ENCODE data around the gene MYO1H. TPM values are rescaled to one million over a fixed set of nuclear protein-coding genes. Genes with fewer than 3 reads are reported as not detected.

The MYO1H gene
- total and polyA plus RNA-seq, 4 donors = 0.06 to 0.15 (median 0.09) TPM; not detected in 1

DNA sequence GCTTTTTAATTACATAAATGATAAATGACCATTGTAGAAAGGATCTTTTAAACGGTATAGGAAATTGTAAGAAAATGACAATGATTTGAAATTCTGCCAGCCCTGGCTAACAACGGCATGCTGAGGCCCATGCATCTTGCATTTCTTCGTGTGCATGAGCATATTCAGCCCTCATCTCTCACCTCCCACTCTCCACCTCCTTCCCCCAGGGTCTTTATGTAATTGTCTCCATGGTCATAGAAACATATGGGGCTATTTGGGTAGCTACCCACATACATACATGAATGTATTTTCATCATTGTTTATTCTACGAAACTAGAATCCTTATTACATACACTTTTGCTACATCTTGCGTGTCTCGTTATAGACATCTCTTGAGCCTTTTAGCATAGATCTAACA lies 4.5 kb downstream of the MYO1H start:
- Histone ChIP-seq H3K36me3 (ENCODE audit: control insufficient read depth in 4 of 4, insufficient read depth in 4 of 4, low read length in 4 of 4) (no peaks in the 10 kb centered on the region), H3K27me3 (ENCODE audit: control insufficient read depth in 3 of 3, insufficient read depth in 3 of 3, low read length in 2 of 3) (peaks cover 0 to 3% (median 0%) of the 10 kb centered on the region in 3 donors), H3K4me3 (no peak overlapping the region), H3K27ac (ENCODE audit: low read depth in 1 of 2, low read length in 1 of 2) (no peak overlapping the region), H3K4me1 (ENCODE audit: control insufficient read depth in 5 of 5, insufficient read depth in 5 of 5, low read length in 5 of 5) (no peaks in the 10 kb centered on the region), H3K9me3 (ENCODE audit: control insufficient read depth in 4 of 4, insufficient read depth in 3 of 4, low read length in 3 of 4) (no peaks in the 10 kb centered on the region), H3K9ac (ENCODE audit: insufficient read depth in 1 of 2, low read length in 2 of 2) (no peak overlapping the region)
- TF ChIP-seq, protein P1, sequence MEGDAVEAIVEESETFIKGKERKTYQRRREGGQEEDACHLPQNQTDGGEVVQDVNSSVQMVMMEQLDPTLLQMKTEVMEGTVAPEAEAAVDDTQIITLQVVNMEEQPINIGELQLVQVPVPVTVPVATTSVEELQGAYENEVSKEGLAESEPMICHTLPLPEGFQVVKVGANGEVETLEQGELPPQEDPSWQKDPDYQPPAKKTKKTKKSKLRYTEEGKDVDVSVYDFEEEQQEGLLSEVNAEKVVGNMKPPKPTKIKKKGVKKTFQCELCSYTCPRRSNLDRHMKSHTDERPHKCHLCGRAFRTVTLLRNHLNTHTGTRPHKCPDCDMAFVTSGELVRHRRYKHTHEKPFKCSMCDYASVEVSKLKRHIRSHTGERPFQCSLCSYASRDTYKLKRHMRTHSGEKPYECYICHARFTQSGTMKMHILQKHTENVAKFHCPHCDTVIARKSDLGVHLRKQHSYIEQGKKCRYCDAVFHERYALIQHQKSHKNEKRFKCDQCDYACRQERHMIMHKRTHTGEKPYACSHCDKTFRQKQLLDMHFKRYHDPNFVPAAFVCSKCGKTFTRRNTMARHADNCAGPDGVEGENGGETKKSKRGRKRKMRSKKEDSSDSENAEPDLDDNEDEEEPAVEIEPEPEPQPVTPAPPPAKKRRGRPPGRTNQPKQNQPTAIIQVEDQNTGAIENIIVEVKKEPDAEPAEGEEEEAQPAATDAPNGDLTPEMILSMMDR (IDR thresholded peaks at IDR 0.05; ENCODE audit: control extremely low read depth, extremely low read depth) = no peak
- 60 to 70% methylated on average over 6 of the region's 6 CpGs for WGBS, 2 donors
- ATAC-seq (ENCODE audit: insufficient read depth, low FRiP score) (no peak), DNase-seq (no peak)

DNA sequence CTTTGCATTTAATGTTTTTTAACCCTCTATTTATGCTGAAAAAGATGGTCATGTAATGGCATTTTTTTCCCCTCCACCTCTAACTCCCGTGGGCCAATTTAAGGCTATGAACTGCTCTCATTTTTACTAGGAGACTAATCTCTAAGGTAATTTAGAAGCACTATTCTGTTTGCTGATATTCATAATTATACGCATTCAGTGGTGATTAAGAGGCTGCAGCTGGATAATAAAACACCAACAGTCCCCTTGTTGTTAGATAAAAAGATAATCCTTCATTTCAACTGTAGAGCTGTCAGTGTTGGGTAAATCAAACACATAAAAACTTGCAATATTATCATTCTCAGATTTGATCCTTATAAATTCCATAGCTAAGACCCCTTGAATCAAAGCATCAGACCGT lies 8.9 kb downstream of the MYO1H start:
- no peak overlapping the region for H3K9ac ChIP-seq (ENCODE audit: insufficient read depth in 1 of 2, low read length in 2 of 2)
- TF ChIP-seq, protein P1 (IDR thresholded peaks at IDR 0.05; ENCODE audit: control extremely low read depth, extremely low read depth) = no peak
- H3K36me3 ChIP-seq (ENCODE audit: control insufficient read depth in 4 of 4, insufficient read depth in 4 of 4, low read length in 4 of 4) = no peaks in the 10 kb centered on the region
- H3K9me3 ChIP-seq (ENCODE audit: control insufficient read depth in 4 of 4, insufficient read depth in 3 of 4, low read length in 3 of 4) = no peaks in the 10 kb centered on the region
- ATAC-seq (ENCODE audit: insufficient read depth, low FRiP score) (no peak), DNase-seq (no peak)
- no peak overlapping the region for H3K27ac ChIP-seq (ENCODE audit: low read depth in 1 of 2, low read length in 1 of 2)
- peaks cover 0 to 9% (median 3%) of the 10 kb centered on the region in 3 donors for H3K27me3 ChIP-seq (ENCODE audit: control insufficient read depth in 3 of 3, insufficient read depth in 3 of 3, low read length in 2 of 3)
- H3K4me1 ChIP-seq (ENCODE audit: control insufficient read depth in 5 of 5, insufficient read depth in 5 of 5, low read length in 5 of 5) = no peaks in the 10 kb centered on the region
- WGBS, 2 donors = 66 to 82% methylated on average over 3 of the region's 3 CpGs
- H3K4me3 ChIP-seq = no peak overlapping the region

DNA sequence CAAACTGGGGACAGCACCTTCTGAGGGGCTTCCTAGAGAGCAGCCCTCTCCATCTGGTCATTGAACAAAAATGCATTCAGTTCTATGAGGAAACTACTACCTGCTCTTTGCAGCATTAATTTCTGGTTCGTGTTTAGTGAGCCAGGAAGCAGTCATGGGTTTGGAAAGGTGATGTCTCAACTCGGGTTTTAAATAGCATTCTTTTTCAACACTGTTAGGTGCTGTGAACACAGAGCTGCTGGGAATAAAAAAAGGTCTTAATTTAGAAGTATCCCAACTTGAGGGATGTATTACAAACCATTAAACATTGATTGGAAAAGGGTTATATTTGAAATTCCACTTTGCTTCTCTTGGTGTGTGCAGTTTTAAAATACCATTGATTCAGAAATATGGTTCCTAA lies 9.3 kb downstream of the MYO1H start:
- Histone ChIP-seq H3K4me1 (ENCODE audit: control insufficient read depth in 5 of 5, insufficient read depth in 5 of 5, low read length in 5 of 5) (no peaks in the 10 kb centered on the region), H3K9ac (ENCODE audit: insufficient read depth in 1 of 2, low read length in 2 of 2) (no peak overlapping the region), H3K36me3 (ENCODE audit: control insufficient read depth in 4 of 4, insufficient read depth in 4 of 4, low read length in 4 of 4) (no peaks in the 10 kb centered on the region), H3K4me3 (no peak overlapping the region), H3K27me3 (ENCODE audit: control insufficient read depth in 3 of 3, insufficient read depth in 3 of 3, low read length in 2 of 3) (peaks cover 0 to 9% (median 3%) of the 10 kb centered on the region in 3 donors), H3K27ac (ENCODE audit: low read depth in 1 of 2, low read length in 1 of 2) (no peak overlapping the region), H3K9me3 (ENCODE audit: control insufficient read depth in 4 of 4, insufficient read depth in 3 of 4, low read length in 3 of 4) (no peaks in the 10 kb centered on the region)
- ATAC-seq (ENCODE audit: insufficient read depth, low FRiP score) (no peak), DNase-seq (no peak)
- TF ChIP-seq, protein P1 (IDR thresholded peaks at IDR 0.05; ENCODE audit: control extremely low read depth, extremely low read depth) = no peak
- 40 to 49% methylated on average over 2 of the region's 2 CpGs for WGBS, 2 donors
